Hindlimb muscle (tissue), 1 donor: ENCODE data around the gene MMP25. TPM values are rescaled to one million over a fixed set of nuclear protein-coding genes. Genes with fewer than 3 reads are reported as not detected.

Experiments used
- DNase-seq: peaks from one replicate; pipeline ENCODE4 v3.0.0-alpha.2; 2013
- polyA plus RNA-seq: library from polyadenylated mRNA; unstranded; fragments of 120-200 nt; gene quantifications from one replicate; pipeline ENCODE4 v1.2.1, GENCODE V29; 2013; ENCODE audit not compliant: insufficient read length

MMP25 gene
- polyA plus RNA-seq, 1 donor, result 2.1 TPM

GRCh38 chr16:3017344-3017743 lies 29.0 kb upstream of the MMP25 start:
- DNase-seq, result no peak

GRCh38 chr16:3017794-3018506 lies 28.4 kb upstream of the MMP25 start, which contains the start of gene CLDN6:
Gene CLDN6, minus strand, starts transcription at chr16:3018183. Its CDS starts 2,162 bp downstream, at chr16:3016021.
- no peak for DNase-seq

- no peak for DNase-seq
These were observed 26.6 kb upstream of the MMP25 start for GRCh38 chr16:3019594-3020246.

- peak; percentile 80 for DNase-seq
These were observed 26.1 kb upstream of the MMP25 start, which contains the start of gene TNFRSF12A for GRCh38 chr16:3020247-3020603. Gene TNFRSF12A, plus strand, starts transcription at chr16:3020368. Its CDS starts 30 bp downstream, at chr16:3020398.

- DNase-seq, result peak; percentile 55
These were observed 25.5 kb upstream of the MMP25 start for GRCh38 chr16:3020604-3021448.

- DNase-seq, result peak; percentile 70
These were observed 24.7 kb upstream of the MMP25 start for GRCh38 chr16:3021449-3022207.

- peak; percentile 89 for DNase-seq
These were observed 24.1 kb upstream of the MMP25 start for GRCh38 chr16:3022208-3022683.

- no peak for DNase-seq
These were observed 23.5 kb upstream of the MMP25 start for GRCh38 chr16:3022684-3023414.

GRCh38 chr16:3023415-3023668 lies 23.0 kb upstream of the MMP25 start:
- DNase-seq, result peak; percentile 56

GRCh38 chr16:3023669-3024478 lies 22.5 kb upstream of the MMP25 start, which contains the start of the genes HCFC1R1 and THOC6:
Gene HCFC1R1, minus strand, starts transcription at chr16:3023942. Its CDS starts 1 bp downstream, at chr16:3023941.
Gene THOC6, plus strand, starts transcription at chr16:3024035. Its CDS starts 292 bp downstream, at chr16:3024327.
- DNase-seq, result peak; percentile 96

GRCh38 chr16:3025032-3026002 lies 21.0 kb upstream of the MMP25 start:
- no peak for DNase-seq

GRCh38 chr16:3026003-3026378 lies 20.4 kb upstream of the MMP25 start:
- no peak for DNase-seq

- DNase-seq, result no peak
These were observed 19.5 kb upstream of the MMP25 start for GRCh38 chr16:3026609-3027488.

- DNase-seq, result no peak
These were observed 18.9 kb upstream of the MMP25 start for GRCh38 chr16:3027489-3027795.

GRCh38 chr16:3027983-3028715 lies 18.2 kb upstream of the MMP25 start:
- DNase-seq, result peak; percentile 71

- DNase-seq, result no peak
These were observed 17.5 kb upstream of the MMP25 start for GRCh38 chr16:3028716-3029319.

GRCh38 chr16:3029491-3030221 lies 16.7 kb upstream of the MMP25 start:
- DNase-seq, result peak; percentile 46
